ENCODE data around the gene FRK. TPM values are rescaled to one million over a fixed set of nuclear protein-coding genes. Genes with fewer than 3 reads are reported as not detected.
"Not testable (repeated sequence)": the region's sequence is repeated elsewhere in the genome, so short reads cannot be mapped to it uniquely, and the experiment has no call there.

The FRK gene
- polyA plus RNA-seq, 1 experiment: 0.02 TPM

GRCh38 chr6:116046737-116047136 is 14.0 kb downstream of the FRK start:
- Histone ChIP-seq H3K4me3 (ENCODE audit: low read depth, low read length) (no peak overlapping the region), H3K27me3 (ENCODE audit: control insufficient read depth, insufficient read depth, low read length) (no peaks in the 10 kb centered on the region), H3K36me3 (ENCODE audit: control insufficient read depth, insufficient read depth, low read length) (no peaks in the 10 kb centered on the region)
- ChIA-PET CTCF (no interaction called here), POLR2A (no interaction called here)
- no peak for DNase-seq (ENCODE audit: low read depth)
- TF ChIP-seq CTCF (IDR thresholded peaks at IDR 0.05; ENCODE audit: insufficient read depth, low read depth, low read length): no peak

- DNase-seq (ENCODE audit: low read depth); H3K36me3 ChIP-seq (ENCODE audit: control insufficient read depth, insufficient read depth, low read length); H3K27me3 ChIP-seq (ENCODE audit: control insufficient read depth, insufficient read depth, low read length); POLR2A ChIA-PET; CTCF ChIA-PET; H3K4me3 ChIP-seq (ENCODE audit: low read depth, low read length): not testable (repeated sequence)
Observed at GRCh38 chr6:116046272-116046671, 14.4 kb downstream of the FRK start.

- DNase-seq (ENCODE audit: low read depth): no peak
- H3K36me3 ChIP-seq (ENCODE audit: control insufficient read depth, insufficient read depth, low read length): no peaks in the 10 kb centered on the region
- no peak overlapping the region for H3K4me3 ChIP-seq (ENCODE audit: low read depth, low read length)
- no peaks in the 10 kb centered on the region for H3K27me3 ChIP-seq (ENCODE audit: control insufficient read depth, insufficient read depth, low read length)
- ChIA-PET CTCF (interaction anchor here (0.7 kb wide), 2 partner anchors 10 to 50 kb away, joined by 3 read pairs; no protein-coding TSS in a partner anchor), POLR2A (no interaction called here)
- TF ChIP-seq CTCF (IDR thresholded peaks at IDR 0.05; ENCODE audit: insufficient read depth, low read depth, low read length): no peak
Observed at GRCh38 chr6:116041934-116042333, 18.8 kb downstream of the FRK start.

- Histone ChIP-seq H3K36me3 (ENCODE audit: control insufficient read depth, insufficient read depth, low read length) (no peaks in the 10 kb centered on the region), H3K27me3 (ENCODE audit: control insufficient read depth, insufficient read depth, low read length) (no peaks in the 10 kb centered on the region), H3K4me3 (ENCODE audit: low read depth, low read length) (no peak overlapping the region)
- ChIA-PET CTCF (no interaction called here), POLR2A (no interaction called here)
- no peak for TF ChIP-seq CTCF (IDR thresholded peaks at IDR 0.05; ENCODE audit: insufficient read depth, low read depth, low read length)
- no peak for DNase-seq (ENCODE audit: low read depth)
Observed at GRCh38 chr6:116040993-116041392, 19.7 kb downstream of the FRK start.

GRCh38 chr6:116036885-116037284 is 23.8 kb downstream of the FRK start:
- POLR2A ChIA-PET: no interaction called here
- TF ChIP-seq CTCF (IDR thresholded peaks at IDR 0.05; ENCODE audit: insufficient read depth, low read depth, low read length): no peak
- Histone ChIP-seq H3K4me3 (ENCODE audit: low read depth, low read length) (no peak overlapping the region), H3K36me3 (ENCODE audit: control insufficient read depth, insufficient read depth, low read length) (no peaks in the 10 kb centered on the region), H3K27me3 (ENCODE audit: control insufficient read depth, insufficient read depth, low read length) (no peaks in the 10 kb centered on the region)
- no peak for DNase-seq (ENCODE audit: low read depth)
- CTCF ChIA-PET: interaction anchor here (1.0 to 1.4 kb wide), 2 partner anchors 24 to 50 kb away, joined by 3 to 4 read pairs; partner anchors contain the start of gene FRK

GRCh38 chr6:116036075-116036773 is 24.5 kb downstream of the FRK start:
- Histone ChIP-seq H3K27me3 (ENCODE audit: control insufficient read depth, insufficient read depth, low read length) (no peaks in the 10 kb centered on the region), H3K36me3 (ENCODE audit: control insufficient read depth, insufficient read depth, low read length) (no peaks in the 10 kb centered on the region), H3K4me3 (ENCODE audit: low read depth, low read length) (no peak overlapping the region)
- CTCF ChIA-PET: no interaction called here
- TF ChIP-seq CTCF (IDR thresholded peaks at IDR 0.05; ENCODE audit: insufficient read depth, low read depth, low read length): no peak
- POLR2A ChIA-PET: no interaction called here
- DNase-seq (ENCODE audit: low read depth): no peak
